CD4-positive, alpha-beta T cell (primary cell): ENCODE data around the gene TRAK1. TPM values are rescaled to one million over a fixed set of nuclear protein-coding genes. Genes with fewer than 3 reads are reported as not detected.

Experiments
- ATAC-seq: fragments of 200-7000 bp; cut with Tn5 transposase; one replicate; pipeline ENCODE4 v1.10.0; 2022; ENCODE audit warnings: mild to moderate bottlenecking; ENCODE audit not compliant: poor library complexity
- CTCF ChIA-PET: fragments of 350-600 bp; sonication (Branson Sonifier 250); formaldehyde crosslinking; loops from one replicate; lab custom pipeline; 2021; ENCODE audit warnings: antibody characterized with exemption, inconsistent platforms; lab: Charles Lee
- POLR2A ChIA-PET: fragments of 350-600 bp; sonication (Branson Sonifier 250); formaldehyde crosslinking; loops from one replicate; lab custom pipeline; 2021; ENCODE audit warnings: antibody characterized with exemption, inconsistent platforms; lab: Charles Lee
- DNase-seq, 14 experiments: peaks; one replicate each; pipeline ENCODE4 v3.0.0-alpha.2; 2013 to 2020; ENCODE audit warnings: mixed read lengths in 2 of 14
- H3K27ac ChIP-seq, 2 donors: one replicate each; pipeline versions ENCODE4 v1.5.1 to v1.7.0; 2013; ENCODE audit warnings: low read length in 2 of 2, low read depth in 1 of 2, mild to moderate bottlenecking in 1 of 2
- H3K27me3 ChIP-seq, 2 experiments: 1 replicate in 1 of 2; 2 replicates in 1 of 2; pipeline versions ENCODE4 v1.6.1 to v1.7.0; 2013; ENCODE audit warnings: low read length in 2 of 2, control low read depth in 1 of 2, mild to moderate bottlenecking in 1 of 2, moderate library complexity in 1 of 2; ENCODE audit not compliant: insufficient read depth in 2 of 2, control insufficient read depth in 1 of 2
- H3K36me3 ChIP-seq: one replicate; pipeline ENCODE4 v1.6.1; 2013; ENCODE audit warnings: low read length, control low read depth; ENCODE audit not compliant: insufficient read depth
- H3K4me1 ChIP-seq: one replicate; pipeline ENCODE4 v1.6.1; 2013; ENCODE audit warnings: low read length, control low read depth; ENCODE audit not compliant: insufficient read depth
- H3K4me3 ChIP-seq: one replicate; pipeline ENCODE4 v1.5.1; 2013; ENCODE audit warnings: mild to moderate bottlenecking, low read length, moderate library complexity
- H3K9me3 ChIP-seq, 2 experiments: 1 replicate in 1 of 2; 2 replicates in 1 of 2; pipeline versions ENCODE4 v1.6.1 to v1.7.0; 2013; ENCODE audit warnings: low read length in 2 of 2, mild to moderate bottlenecking in 2 of 2, control low read depth in 1 of 2, moderate library complexity in 1 of 2; ENCODE audit not compliant: control insufficient read depth in 1 of 2, insufficient read depth in 1 of 2
- H3K27ac Mint-ChIP-seq: one replicate; pipeline ENCODE4 v1.8.0; 2020; ENCODE audit warnings: mixed read lengths
- H3K27me3 Mint-ChIP-seq: one replicate; pipeline ENCODE4 v1.8.0; 2021; ENCODE audit warnings: mixed read lengths
- H3K36me3 Mint-ChIP-seq: one replicate; pipeline ENCODE4 v1.8.0; 2021; ENCODE audit warnings: low read depth, mixed read lengths
- H3K4me1 Mint-ChIP-seq: one replicate; pipeline ENCODE4 v1.8.0; 2021; ENCODE audit warnings: low read depth, mixed read lengths
- H3K4me3 Mint-ChIP-seq: one replicate; pipeline ENCODE4 v1.8.0; 2020; ENCODE audit warnings: mild to moderate bottlenecking, mixed read lengths
- H3K9me3 Mint-ChIP-seq: one replicate; pipeline ENCODE4 v1.8.0; 2020; ENCODE audit warnings: mixed read lengths
- CTCF ChIP-seq: fragments of 200-600 bp; IDR thresholded peaks from one replicate; pipeline ENCODE4 v1.8.0; 2022; ENCODE audit warnings: antibody characterized with exemption, mild to moderate bottlenecking
- intact Hi-C, 2 experiments: fragments of 100-400 bp; cut with DNase I in 1 of 2; cut with micrococcal nuclease in 1 of 2; formaldehyde crosslinking; loops; one replicate each; pipeline versions ENCODE4 v1.15.1 to v1.9.0; 2023 to 2025; cut with DNase I, micrococcal nuclease
- total RNA-seq, 174 experiments: library from RNA in 2 of 174; stranded (reverse) in 2 of 174; gene quantifications; one replicate each; pipeline ENCODE4 v1.2.3 and lab custom pipeline; 2021 to 2026

Gene TRAK1
- total RNA-seq, 2 experiments from 2014 or later: 16.0 to 16.7 TPM

DNA sequence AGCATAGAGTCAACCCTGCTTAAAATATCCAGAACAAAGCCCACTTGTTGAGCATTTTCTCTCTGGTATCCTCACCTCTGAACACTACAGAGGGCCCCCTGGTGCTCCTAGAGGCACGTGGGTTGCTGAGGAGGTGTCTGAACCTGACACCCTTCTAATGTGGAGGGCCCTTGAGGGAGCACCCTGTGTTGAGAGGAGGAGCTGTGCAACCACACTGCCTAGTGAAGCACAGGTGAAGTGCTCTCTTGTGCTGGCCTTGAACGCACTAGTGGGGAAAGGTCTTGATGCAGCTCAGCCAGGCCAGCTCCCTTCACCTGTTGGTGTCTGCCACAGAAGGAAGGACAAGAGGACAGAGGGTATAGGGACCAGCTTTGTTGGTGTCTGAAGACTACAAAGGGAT lies 122.9 kb downstream of the TRAK1 start:
- H3K4me3 ChIP-seq: no peak overlapping the region
- POLR2A ChIA-PET: interaction anchor here (1.0 to 1.4 kb wide), 2 partner anchors 23 to 252 kb away, joined by 3 to 5 read pairs; partner anchors contain the start of gene ULK4
- ATAC-seq (peak; percentile 30), DNase-seq (peak in 2 of 14 experiments; percentile 12 to 23)
- Mint-ChIP-seq H3K27me3 (no peaks in the 10 kb centered on the region), H3K27ac (peak overlapping the region; percentile 65), H3K9me3 (no peaks in the 10 kb centered on the region), H3K4me3 (peak overlapping the region; percentile 43), H3K4me1 (peaks cover 62% of the 10 kb centered on the region), H3K36me3 (peaks cover 23% of the 10 kb centered on the region)
- no peaks in the 10 kb centered on the region for H3K9me3 ChIP-seq
- intact Hi-C loops: no loop called here
- no peak for TF ChIP-seq CTCF
- H3K27ac ChIP-seq: peak overlapping the region; percentile 25 to 44
- H3K4me1 ChIP-seq: peaks cover 46% of the 10 kb centered on the region
- CTCF ChIA-PET: no interaction called here
- H3K36me3 ChIP-seq: peaks cover 11% of the 10 kb centered on the region
- no peaks in the 10 kb centered on the region for H3K27me3 ChIP-seq

GRCh38 chr3:42214565-42215283 lies 123.6 kb downstream of the TRAK1 start:
- Mint-ChIP-seq H3K4me1 (peaks cover 62% of the 10 kb centered on the region), H3K36me3 (peaks cover 16% of the 10 kb centered on the region), H3K27ac (peak overlapping the region; percentile 65), H3K4me3 (peak overlapping the region; percentile 47), H3K27me3 (no peaks in the 10 kb centered on the region), H3K9me3 (no peaks in the 10 kb centered on the region)
- H3K36me3 ChIP-seq: peaks cover 4% of the 10 kb centered on the region
- intact Hi-C loops: no loop called here
- POLR2A ChIA-PET: interaction anchor here (1.0 to 1.9 kb wide), 3 partner anchors 23 to 253 kb away, joined by 3 to 6 read pairs (median 5); partner anchors contain the start of gene ULK4
- no peak for ATAC-seq
- no peaks in the 10 kb centered on the region for H3K9me3 ChIP-seq
- no peak for TF ChIP-seq CTCF
- H3K27ac ChIP-seq: peak overlapping the region; percentile 25 to 44
- no peak for DNase-seq
- no peaks in the 10 kb centered on the region for H3K27me3 ChIP-seq
- no peak overlapping the region for H3K4me3 ChIP-seq
- CTCF ChIA-PET: no interaction called here
- peaks cover 46% of the 10 kb centered on the region for H3K4me1 ChIP-seq

DNA sequence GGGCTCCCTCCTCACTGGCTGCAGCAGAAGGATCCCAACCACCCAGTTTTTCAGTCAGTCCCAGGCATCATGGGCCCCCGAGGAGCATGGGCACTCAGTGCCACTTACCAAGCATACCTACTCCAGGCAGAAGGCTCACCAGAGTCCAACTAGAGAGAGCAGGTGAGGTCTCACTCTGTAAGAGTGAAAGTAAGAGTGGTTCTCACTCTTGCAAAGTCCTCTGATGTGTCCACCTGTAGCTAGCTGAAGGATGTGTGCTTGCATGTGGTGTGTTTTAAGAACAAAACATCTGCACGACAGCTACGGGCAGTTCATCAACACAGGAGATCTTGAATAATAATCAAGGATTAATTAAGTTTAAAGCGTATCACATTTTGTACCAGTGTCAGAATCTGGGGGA lies 125.1 kb downstream of the TRAK1 start:
- H3K27ac ChIP-seq: peak overlapping the region in 1 of 2 donors; percentile 44
- peak overlapping the region; percentile 65 for H3K27ac Mint-ChIP-seq
- peak; percentile 35 for ATAC-seq

More for the DNA sequence above, 125.1 kb downstream of the TRAK1 start:
- intact Hi-C loops: no loop called here
- DNase-seq: peak in 2 of 14 experiments; percentile 21 to 28
- Histone ChIP-seq H3K9me3 (no peaks in the 10 kb centered on the region), H3K4me3 (no peak overlapping the region), H3K36me3 (peaks cover 6% of the 10 kb centered on the region), H3K27me3 (no peaks in the 10 kb centered on the region), H3K4me1 (peaks cover 46% of the 10 kb centered on the region)
- peaks cover 14% of the 10 kb centered on the region for H3K36me3 Mint-ChIP-seq
- peaks cover 62% of the 10 kb centered on the region for H3K4me1 Mint-ChIP-seq
- H3K9me3 Mint-ChIP-seq: no peaks in the 10 kb centered on the region
- ChIA-PET CTCF (no interaction called here), POLR2A (interaction anchor here (1.0 to 1.9 kb wide), 4 partner anchors 25 to 286 kb away, joined by 3 to 6 read pairs (median 3); partner anchors contain the start of gene VIPR1)
- H3K4me3 Mint-ChIP-seq: peak overlapping the region; percentile 65
- no peak for TF ChIP-seq CTCF
- no peaks in the 10 kb centered on the region for H3K27me3 Mint-ChIP-seq
